Measurements from ENCODE around the gene NAALADL1. TPM values are rescaled to one million over a fixed set of nuclear protein-coding genes. Genes with fewer than 3 reads are reported as not detected.

Gene NAALADL1
- total RNA-seq, 1 donor from 2014 or later: 12.3 TPM

GRCh38 chr11:65083134-65083833 is 24.9 kb upstream of the NAALADL1 start:
- DNase-seq (ENCODE audit: low read depth in 2 of 2): no peak

- no peak for DNase-seq (ENCODE audit: low read depth in 2 of 2)
Measured at GRCh38 chr11:65078786-65079342, 20.5 kb upstream of the NAALADL1 start.

- peak; percentile 42 to 69 for DNase-seq (ENCODE audit: low read depth in 2 of 2)
Measured at GRCh38 chr11:65078151-65078550, 19.8 kb upstream of the NAALADL1 start.

GRCh38 chr11:65077451-65077850 is 19.1 kb upstream of the NAALADL1 start:
- no peak for DNase-seq (ENCODE audit: low read depth in 2 of 2)

GRCh38 chr11:65072631-65072966 is 14.2 kb upstream of the NAALADL1 start:
- no peak for DNase-seq (ENCODE audit: low read depth in 2 of 2)

GRCh38 chr11:65071907-65072630 is 13.7 kb upstream of the NAALADL1 start:
- DNase-seq (ENCODE audit: low read depth in 2 of 2): no peak

- peak in 1 of 2 donors; percentile 33 for DNase-seq (ENCODE audit: low read depth in 2 of 2)
Measured at GRCh38 chr11:65069217-65069616, 10.9 kb upstream of the NAALADL1 start.

GRCh38 chr11:65067446-65067845 is 9.1 kb upstream of the NAALADL1 start:
- DNase-seq (ENCODE audit: low read depth in 2 of 2): no peak

- DNase-seq (ENCODE audit: low read depth in 2 of 2): no peak
Measured at GRCh38 chr11:65066805-65067291, 8.5 kb upstream of the NAALADL1 start.

- no peak for DNase-seq (ENCODE audit: low read depth in 2 of 2)
Measured at GRCh38 chr11:65066315-65066714, 8.0 kb upstream of the NAALADL1 start.

GRCh38 chr11:65065851-65066250 is 7.5 kb upstream of the NAALADL1 start:
- no peak for DNase-seq (ENCODE audit: low read depth in 2 of 2)

- DNase-seq (ENCODE audit: low read depth in 2 of 2): no peak
Measured at GRCh38 chr11:65064847-65065240, 6.5 kb upstream of the NAALADL1 start.

- DNase-seq (ENCODE audit: low read depth in 2 of 2): no peak
Measured at GRCh38 chr11:65063532-65063931, 5.2 kb upstream of the NAALADL1 start.

GRCh38 chr11:65060913-65061408 is 2.6 kb upstream of the NAALADL1 start:
- DNase-seq (ENCODE audit: low read depth in 2 of 2): peak; percentile 44 to 52

GRCh38 chr11:65059959-65060824 is 1.8 kb upstream of the NAALADL1 start:
- DNase-seq (ENCODE audit: low read depth in 2 of 2): no peak

- DNase-seq (ENCODE audit: low read depth in 2 of 2): no peak
Measured at GRCh38 chr11:65059523-65059922, 1.2 kb upstream of the NAALADL1 start.

GRCh38 chr11:65058012-65058411 is 341 bp downstream of the NAALADL1 start:
- no peak for DNase-seq (ENCODE audit: low read depth in 2 of 2)

- no peak for DNase-seq (ENCODE audit: low read depth in 2 of 2)
Measured at GRCh38 chr11:65057526-65057925, 827 bp downstream of the NAALADL1 start.

- no peak for DNase-seq (ENCODE audit: low read depth in 2 of 2)
Measured at GRCh38 chr11:65056999-65057398, 1.4 kb downstream of the NAALADL1 start.

GRCh38 chr11:65055538-65055937 is 2.8 kb downstream of the NAALADL1 start:
- DNase-seq (ENCODE audit: low read depth in 2 of 2): no peak

GRCh38 chr11:65053827-65054508 is 4.4 kb downstream of the NAALADL1 start:
- DNase-seq (ENCODE audit: low read depth in 2 of 2): no peak

All from lung microvascular endothelial cell (primary cell).